ENCODE measurements around the gene RNASEH2B.

Gene RNASEH2B

DNA sequence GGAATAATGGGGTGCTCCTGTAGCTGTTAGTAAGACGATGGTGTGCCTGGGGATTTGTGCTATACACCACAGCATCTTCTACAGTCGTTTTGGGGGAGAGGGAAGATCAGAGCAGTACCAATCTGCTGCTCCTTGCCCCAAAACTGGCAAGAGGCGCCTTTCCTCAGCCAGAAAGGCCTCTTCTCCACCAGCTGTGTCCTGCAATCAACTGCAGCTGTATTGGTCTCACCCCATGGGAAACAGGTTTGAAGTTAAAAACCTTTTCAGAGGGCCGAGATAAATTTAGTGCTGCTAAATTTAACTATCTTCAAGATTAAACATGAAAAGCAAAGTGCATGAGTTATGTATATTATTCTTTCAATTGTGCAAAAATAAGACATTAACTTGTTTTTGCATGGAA is 1.2 kb upstream of the RNASEH2B start:
- no peak for DNase-seq

DNA sequence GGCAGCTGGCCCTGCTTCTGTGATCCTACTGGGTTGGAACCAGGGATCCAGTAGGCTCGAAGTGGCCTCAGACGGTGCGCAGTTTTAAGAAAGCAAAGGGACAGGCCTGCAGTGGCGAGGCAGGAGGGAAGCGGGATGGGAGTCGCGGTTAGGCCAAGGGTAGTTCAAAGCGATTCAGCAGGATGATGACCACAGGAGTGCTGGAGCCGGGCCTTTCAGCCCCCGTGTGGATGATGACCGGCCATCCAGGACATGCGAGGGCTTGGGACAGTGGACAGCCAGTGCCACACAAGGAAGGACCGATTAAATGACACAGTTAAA is 854 bp downstream of the RNASEH2B start:
- DNase-seq, result no peak

GRCh38 chr13:50911081-50911631 is 1.6 kb downstream of the RNASEH2B start:
- no peak for DNase-seq

GRCh38 chr13:50911937-50912795 is 2.6 kb downstream of the RNASEH2B start:
- DNase-seq, result peak; percentile 81

GRCh38 chr13:50912851-50913250 is 3.3 kb downstream of the RNASEH2B start:
- no peak for DNase-seq

GRCh38 chr13:50914176-50914700 is 4.6 kb downstream of the RNASEH2B start:
- no peak for DNase-seq

DNA sequence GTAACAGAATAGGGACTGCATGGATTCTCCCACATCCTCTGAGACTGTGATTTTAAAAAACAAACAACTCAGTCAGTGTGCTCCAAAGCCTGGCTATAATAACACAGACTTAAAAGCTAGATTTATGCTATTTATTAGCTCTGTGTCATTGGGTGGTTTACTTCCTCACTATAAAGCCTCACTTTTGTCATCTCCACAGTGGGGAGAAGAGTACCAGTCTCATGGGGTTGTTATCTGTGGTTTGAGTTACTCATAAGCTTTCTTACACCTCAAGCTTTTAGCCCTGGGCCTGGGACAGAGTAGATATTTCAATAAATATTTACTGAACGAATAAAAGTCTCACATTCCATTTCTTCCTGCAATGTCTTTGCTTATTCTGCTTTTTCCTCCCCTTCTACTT is 5.3 kb downstream of the RNASEH2B start:
- DNase-seq, result no peak

DNA sequence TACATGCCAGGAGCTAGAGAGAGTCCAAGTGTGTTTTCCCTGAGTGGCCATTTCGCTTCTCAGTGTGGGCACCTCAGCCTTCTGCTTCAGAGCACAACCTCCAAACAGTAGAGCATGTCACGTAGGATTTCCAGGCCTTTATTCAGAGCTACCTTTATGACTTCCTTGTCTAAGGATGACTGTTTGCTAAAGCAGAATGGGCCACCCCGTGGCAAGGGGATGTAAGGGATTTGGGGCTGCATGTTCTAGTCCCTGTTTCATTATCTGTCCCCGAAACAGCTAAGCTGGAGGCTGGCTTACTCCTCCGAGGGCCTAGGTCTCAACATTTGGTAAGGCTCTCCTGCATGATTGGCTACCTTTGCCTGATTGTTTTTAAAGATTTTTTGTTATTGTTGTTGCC is 6.0 kb downstream of the RNASEH2B start:
- DNase-seq, result no peak

GRCh38 chr13:50916701-50917184 is 7.2 kb downstream of the RNASEH2B start:
- DNase-seq, result no peak

DNA sequence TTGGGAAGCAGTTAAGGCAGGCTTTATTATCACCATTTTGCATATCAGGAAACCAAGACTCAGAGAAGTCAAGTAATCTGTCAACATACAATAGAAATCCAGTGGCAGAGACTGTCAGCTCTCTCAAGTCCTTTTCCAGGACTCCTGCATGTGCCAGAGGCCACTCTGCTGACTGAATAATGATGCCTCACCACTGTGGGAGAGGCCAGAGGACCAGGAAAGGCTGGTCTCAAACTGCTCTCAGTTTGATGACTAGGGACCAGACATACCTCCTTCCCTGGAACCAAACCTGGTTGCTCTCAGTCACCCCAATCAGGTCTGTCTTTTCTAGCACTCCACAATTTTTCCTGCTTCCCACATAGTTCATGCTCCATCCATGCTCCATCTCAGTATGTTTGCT is 8.0 kb downstream of the RNASEH2B start:
- DNase-seq, result no peak

GRCh38 chr13:50918567-50918966 is 9.0 kb downstream of the RNASEH2B start:
- DNase-seq, result no peak

DNA sequence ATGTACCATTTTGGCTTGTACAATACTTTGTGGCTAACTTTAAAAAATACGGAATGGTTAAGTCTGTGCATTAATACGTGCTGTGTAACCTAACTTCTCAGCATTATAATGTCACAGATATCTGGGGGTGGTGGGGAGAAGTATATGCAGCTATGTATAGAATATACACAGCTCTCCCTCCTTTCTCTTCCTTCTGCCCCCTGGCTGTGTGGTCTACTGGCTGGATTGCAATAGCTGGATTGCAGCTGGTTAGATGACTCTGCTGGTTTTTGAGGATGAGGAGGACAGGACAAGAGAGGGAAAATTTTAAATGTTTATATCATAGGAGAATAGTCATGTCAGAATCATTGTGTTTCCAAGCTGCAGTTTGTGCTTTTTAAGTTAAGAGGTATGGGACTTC is 9.7 kb downstream of the RNASEH2B start:
- no peak for DNase-seq

DNA sequence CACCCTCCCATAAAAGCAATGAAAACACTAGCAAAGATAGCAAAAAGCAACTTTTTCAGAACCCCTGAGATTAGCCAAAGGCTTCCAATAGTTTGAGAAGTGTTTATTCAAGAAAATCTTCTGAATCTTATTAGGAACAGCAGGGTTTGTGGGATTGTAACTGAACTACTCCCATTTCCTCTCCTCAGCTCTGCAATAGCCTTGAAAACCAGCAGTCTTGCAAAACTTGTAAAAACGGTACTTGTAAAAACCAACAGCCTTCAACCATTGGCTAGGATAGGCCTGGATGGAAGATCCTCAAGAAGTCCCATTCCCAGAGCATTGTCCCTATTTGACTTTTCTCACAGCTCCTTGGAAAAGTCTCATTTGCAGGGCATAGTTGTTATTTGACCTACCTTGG is 12.1 kb downstream of the RNASEH2B start:
- DNase-seq, result no peak

- no peak for DNase-seq
Observed at GRCh38 chr13:50923272-50923671, 13.7 kb downstream of the RNASEH2B start.

DNA sequence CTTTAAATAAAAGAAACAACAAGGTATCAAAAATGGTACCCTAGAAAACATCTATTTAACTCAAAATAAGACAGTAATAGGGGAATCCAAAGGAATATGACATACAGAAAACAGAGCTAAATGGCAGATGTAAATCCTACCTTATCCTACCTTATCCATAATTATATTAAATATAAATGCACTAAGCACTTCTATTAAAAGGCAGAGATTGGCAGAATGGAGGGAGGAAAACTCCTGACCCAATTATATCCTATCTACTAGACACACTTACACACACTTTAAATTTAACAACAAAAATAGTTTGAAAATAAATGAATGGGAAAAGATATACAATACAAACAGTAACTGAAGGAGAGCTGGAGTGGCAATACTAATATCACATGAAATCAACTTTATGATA is 14.4 kb downstream of the RNASEH2B start:
- no peak for DNase-seq

DNA sequence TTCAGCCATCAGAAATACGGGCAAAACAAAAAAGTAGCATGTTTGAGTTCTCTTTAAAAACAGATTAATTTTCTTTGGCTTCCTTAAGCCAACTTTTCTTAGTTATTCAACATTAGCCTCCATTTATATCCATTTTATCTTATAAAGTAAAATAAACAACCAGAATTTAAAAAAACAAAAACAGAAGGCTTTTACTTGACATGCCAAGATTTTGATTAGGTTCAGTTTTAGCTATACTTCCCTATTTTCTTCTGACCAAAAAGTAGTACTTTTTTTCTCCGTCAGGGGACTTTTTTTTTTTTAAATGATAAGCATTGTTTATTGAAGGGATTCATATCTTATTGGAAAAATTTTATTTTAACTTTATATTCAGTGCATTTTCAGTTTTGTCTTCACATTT is 18.1 kb downstream of the RNASEH2B start:
- no peak for DNase-seq

DNA sequence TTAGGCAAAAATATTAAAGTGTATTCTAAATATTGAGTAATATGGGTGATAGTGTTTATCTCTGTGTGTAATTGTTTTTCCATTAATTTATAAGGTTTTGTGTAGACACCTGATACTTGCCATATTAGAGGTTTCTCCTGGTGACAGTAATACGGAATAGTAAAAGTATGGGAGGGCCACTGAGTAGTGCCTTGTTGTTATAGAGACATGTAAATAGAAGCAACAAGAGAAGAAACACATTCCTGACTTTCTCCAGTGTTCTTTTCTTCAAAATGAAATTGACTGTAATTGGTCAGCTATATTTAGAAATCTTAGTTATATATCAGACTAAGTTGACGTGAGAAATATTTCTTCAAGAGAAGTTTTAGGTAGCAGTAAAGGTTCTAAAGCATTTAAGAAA is 18.5 kb downstream of the RNASEH2B start:
- no peak for DNase-seq

DNA sequence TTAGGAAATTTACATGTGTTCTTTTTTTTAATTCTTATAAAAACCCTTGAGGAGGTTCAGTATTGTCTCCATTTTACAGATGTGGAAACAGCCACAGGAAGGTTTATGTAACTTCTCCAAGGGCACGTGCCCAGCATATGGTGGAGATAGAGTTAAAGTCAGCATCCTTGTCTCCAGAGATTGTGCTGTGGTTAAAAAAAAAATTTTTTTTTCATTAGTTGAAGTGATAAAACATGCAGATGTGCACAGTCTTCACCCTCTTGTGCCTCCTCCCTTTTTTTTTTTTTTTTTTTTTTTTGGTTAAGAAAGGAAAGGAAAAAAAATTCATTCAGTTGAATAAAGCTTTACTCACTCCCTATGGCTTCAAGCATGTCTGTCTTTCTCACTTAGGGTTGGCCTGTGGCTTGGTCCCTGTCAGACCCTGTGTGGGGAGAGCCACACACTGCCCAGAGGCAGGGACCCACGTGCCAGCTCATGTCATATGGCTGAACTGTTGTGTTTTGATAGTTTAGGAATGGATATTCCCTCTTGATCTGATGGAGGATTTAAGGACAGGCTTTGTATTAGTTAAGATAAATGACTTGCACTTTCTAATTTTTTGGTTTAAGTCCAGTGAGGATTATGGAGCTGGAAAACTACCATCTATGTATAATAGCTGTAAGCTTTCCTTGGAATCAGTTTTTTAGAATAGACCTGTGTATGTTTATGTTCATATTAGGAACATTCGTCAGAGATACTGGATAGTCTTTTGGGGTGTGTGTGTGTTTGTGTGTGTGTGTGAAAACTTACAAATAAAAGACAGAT is 19.3 kb downstream of the RNASEH2B start:
- DNase-seq, result no peak

DNA sequence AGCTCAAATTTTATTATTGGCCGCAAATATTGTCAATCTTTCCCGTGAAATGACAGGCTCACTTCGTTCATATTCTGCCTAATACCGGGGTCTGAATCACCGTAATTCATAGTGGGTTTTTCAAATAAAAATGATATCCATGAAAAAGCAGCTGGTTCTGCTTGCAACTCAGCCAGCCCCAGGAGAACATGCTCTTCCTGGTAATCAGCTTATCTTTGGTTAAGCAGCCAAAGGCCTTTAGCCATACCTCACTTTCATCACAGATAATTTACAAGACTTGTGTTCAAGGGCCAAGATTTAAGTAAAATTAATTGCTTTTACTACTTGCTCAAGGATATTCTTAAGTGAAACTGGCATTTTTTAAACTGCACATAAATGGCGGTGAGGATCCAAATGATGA is 22.5 kb downstream of the RNASEH2B start:
- DNase-seq, result no peak

DNA sequence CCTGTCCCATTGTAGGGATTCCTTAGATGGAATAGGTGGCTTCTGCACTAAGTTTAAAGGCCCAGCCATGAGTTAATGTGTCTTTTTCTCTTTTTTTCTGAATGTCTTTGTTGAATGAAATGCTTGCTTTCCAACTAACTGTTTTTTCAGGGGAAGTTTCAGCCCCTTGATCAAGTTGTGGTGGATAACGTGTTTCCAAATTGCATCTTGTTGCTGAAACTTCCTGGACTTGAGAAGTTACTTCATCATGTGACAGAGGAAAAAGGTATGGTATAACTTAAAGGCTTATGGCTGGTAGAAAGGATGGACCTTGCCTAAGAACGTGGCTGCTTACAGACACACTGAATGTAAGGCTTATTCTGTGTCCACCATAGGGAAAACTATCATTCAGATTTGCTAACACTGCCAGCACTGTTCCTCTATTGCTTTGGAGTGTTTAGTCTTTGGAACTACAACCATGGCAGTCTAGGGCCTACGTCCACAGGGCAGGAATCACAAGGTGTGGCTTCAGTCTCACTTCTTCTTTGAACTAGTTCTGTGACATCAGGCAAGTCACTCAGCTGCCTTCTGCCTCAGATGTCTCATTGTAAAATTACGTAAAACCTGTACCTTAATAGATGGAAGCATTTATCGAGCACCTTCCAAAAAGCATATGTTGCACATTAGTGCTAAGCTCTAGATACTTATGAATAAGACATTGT is 25.3 kb downstream of the RNASEH2B start:
- no peak for DNase-seq

- no peak for DNase-seq
Observed at GRCh38 chr13:50936679-50937078, 27.1 kb downstream of the RNASEH2B start.

DNA sequence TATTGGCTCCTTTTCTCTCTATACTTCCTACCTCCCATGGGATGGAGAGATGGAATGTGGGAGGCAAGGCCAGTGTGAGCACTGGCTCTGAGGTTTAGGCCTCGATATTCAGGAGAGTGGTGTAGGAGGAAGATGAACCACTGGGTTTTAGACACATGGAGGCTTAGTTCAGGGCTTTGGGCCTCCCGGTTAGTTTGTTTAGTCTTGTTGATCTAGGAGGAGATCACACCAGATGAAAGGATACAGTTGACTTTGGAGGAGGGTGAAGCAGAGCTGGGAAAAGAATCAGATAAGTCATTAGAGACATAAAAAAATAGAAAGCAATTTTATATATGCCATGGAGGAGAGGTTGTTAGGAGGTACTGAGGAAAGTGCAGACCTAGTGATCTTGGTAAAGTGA is 30.9 kb downstream of the RNASEH2B start:
- no peak for DNase-seq

DNA sequence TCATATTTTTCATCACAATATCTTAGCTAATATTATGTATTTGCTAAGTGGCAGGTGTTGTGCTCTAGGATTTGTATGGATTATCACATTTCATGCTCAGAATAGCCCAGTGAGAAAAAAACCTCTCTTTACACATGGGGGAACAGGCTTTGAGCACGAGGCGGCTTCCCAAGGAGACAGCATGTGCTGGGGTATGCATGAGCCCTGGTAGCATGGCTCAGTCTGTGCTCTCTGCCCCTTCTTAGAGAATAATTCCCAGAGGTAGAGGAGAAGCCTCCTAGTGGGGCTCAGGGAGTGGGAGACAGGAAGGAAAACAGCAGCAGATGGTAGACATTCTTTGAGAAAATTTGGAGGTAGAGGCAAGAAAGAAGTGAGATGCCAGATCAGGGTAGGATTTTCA is 31.6 kb downstream of the RNASEH2B start:
- DNase-seq, result no peak
